SKM-1 treated with dmso at 0.1 percent for 144 hours (cell line): ENCODE results near the gene SLC27A5.

Experiments
- DNase-seq: peaks from one replicate; lab custom pipeline; 2025; ENCODE audit not compliant: unreplicated experiment; lab: John Stamatoyannopoulos, UW

SLC27A5 gene, protein sequence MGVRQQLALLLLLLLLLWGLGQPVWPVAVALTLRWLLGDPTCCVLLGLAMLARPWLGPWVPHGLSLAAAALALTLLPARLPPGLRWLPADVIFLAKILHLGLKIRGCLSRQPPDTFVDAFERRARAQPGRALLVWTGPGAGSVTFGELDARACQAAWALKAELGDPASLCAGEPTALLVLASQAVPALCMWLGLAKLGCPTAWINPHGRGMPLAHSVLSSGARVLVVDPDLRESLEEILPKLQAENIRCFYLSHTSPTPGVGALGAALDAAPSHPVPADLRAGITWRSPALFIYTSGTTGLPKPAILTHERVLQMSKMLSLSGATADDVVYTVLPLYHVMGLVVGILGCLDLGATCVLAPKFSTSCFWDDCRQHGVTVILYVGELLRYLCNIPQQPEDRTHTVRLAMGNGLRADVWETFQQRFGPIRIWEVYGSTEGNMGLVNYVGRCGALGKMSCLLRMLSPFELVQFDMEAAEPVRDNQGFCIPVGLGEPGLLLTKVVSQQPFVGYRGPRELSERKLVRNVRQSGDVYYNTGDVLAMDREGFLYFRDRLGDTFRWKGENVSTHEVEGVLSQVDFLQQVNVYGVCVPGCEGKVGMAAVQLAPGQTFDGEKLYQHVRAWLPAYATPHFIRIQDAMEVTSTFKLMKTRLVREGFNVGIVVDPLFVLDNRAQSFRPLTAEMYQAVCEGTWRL

DNA sequence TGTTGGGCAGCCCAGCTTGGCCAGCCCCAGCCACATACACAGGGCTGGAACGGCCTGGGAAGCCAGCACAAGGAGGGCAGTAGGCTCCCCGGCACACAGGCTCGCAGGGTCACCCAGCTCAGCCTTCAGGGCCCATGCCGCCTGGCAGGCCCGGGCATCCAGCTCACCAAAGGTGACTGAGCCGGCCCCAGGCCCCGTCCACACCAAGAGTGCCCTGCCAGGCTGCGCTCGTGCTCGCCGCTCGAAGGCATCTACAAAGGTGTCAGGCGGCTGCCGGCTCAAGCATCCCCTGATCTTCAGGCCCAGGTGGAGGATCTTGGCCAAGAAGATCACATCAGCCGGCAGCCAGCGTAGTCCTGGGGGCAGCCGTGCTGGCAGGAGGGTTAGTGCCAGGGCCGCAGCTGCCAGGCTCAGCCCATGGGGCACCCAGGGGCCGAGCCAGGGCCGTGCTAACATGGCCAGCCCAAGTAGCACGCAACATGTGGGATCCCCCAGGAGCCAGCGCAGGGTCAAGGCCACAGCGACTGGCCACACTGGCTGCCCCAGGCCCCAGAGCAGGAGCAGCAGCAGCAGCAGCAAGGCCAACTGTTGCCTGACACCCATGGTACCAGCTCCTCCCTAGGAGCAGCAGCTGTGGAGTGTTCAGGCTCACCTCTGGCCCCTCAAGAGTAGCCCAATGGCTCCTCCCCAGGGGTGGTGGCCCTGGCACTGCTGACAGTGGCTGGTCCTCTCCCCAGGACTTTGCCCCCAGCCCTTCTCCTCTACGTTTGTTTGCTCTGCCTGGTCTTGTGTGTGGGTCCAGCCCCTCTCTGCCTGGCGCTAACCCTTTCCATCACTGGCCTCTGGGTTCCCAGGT lies at the start of gene SLC27A5:
Gene SLC27A5, minus strand, starts transcription at position 640 of the 856 bp plus-strand sequence. Its CDS starts 37 bp downstream, at position 603.
- no peak for DNase-seq

DNA sequence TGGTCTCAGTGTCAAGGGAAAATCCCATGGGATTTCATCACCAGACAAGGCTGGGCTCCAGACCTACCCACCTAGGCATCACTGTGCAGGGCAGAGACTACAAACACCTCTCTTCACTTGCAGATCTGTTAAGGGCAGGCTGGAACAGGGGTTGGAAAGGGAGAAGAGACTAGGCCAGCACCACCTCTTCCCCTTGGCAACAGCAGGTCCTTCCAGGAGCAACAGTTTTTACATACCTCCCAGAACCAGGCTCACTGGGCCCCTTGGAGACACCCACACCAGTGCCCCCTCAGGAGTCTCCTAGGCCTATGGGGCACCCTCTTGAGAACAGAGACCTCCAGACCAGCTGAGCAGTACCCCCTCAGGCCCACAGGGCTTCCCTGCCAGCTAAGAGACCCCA lies 49.1 kb upstream of the SLC27A5 start:
- no peak for DNase-seq

DNA sequence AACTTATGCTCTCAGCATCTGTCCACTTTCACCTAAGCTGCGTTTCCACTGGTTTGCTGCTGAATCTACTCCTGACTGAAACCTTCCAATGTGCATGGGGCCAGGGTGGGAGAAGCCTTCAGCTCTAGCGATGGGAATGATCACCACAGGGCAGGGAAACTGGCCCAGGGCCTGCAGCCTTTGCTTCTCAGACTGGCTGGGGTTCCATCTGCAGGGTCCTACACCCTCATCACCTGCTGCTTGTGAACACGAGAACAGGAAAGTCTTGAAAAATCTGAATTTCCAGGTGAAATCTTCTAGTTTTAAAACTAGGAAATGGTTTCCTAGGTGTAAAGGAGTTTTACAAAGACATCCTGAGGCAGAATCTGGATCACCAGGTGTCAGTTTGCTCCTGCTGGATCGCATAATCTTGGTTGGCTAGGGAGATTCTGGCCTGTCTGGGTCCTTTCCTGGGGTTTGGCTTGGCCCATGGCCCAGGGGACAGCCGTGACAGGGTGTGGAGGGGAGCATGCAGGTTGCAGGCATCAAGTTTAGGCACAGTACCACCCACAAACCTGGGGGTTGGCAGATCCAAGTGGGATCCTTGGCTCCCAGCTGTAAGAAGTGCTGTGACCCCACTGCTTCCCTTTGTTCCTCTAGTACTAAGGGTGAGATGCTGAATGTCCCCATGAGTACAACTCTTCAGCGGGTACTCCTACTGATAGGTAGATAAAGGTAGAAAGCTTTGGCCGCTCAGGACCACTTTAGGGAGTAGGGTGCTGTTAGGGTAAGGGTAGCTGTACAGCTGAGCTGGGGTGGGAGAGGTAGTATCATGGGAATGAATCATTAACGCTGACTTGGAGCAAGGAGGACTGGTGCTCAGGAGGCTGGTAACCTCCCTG lies 48.5 kb upstream of the SLC27A5 start:
- DNase-seq, result no peak

DNA sequence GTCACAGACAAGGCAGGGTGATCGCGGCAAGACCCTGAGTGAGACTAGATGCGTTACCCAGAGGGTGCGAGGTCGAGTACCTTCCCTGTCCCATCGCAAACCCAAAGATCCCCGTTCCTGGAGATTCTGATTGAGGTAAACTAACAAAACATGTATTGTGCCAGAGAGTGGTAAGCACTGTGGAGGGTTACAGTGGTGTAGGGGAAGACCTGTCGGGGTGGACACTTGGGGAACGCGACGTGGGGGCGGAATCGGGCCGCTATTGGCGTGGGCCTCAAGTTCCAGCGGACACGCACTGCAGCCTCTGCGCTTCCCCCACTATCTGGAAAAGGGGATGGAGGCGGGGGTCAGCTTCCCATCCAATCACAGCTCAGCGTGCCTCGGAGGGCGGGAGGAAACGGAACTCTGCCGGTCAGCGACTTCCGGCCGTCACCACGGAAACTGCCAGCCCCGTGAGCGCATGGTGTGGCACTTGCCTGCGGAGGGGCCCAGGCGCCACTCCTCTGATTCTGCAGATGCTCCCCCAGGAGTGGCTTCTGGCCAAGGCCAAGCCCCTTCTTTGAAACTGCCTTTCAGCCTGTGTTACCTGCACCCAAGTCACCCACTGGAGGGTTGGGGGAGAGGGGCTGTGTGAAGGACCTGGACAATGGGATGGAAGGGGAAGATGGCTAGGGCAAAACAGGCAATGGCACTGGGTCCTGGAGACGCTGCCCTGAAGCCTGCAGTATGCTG lies 47.6 kb upstream of the SLC27A5 start:
- DNase-seq, result no peak

DNA sequence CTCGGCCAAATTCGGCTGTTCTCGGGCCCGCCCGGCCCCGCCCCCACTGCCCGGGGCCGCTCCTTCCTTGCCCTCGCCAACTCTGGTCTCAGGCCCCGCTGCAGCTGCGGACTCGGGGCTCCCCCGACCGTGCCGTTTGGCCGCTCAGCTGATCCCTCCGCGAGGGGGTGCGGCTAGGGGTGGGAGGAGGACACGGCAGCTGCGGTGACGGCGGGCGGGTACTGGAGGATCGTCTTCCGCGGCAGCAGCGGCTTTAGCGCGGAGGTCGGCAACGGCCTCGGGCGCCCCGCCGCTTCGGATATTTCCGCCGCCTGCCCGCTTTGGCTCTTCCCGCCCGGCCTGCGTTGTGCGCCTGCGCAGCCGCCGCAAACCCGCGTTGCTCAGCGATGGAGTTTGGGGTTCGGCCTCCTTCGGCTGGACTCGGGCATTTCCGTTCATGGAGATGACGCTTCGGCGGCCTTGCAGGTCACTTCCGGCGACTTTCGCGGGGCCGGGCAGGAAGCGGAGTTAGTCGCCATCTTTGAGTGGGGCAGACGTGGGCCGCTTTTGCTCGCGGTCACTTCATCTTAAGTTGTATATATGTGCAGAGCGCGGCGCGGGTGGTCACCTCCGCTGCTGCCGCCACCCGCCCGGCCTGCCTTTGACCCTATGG lies 47.0 kb upstream of the SLC27A5 start:
- DNase-seq, result no peak

DNA sequence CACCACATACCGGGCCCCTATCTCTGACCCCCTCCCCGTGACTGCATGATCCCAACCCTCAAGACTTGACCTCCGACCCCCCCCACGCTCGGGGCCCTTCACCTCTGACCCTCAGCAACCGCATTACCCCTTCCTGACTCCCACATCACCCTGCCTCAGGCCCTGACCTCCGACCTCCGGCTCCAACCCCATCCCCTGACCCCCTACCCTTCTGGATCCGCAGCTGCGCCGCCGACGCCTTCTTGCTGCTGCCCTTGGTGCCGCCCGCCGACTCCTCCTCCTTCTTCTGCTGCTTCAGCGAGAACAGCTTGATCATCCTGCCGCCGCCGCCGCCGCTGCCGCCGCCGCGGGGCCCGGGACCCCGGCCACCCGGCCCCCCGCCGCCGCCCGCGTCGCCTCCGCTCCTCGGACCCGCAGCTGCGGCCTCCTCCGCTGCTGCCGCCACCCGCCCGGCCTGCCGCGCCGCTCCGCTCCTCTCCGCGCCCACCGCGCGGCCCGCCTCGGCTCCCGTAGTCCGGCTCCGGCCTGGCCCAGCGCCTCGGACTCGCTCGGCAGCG lies 46.4 kb upstream of the SLC27A5 start, which contains the start of gene UBE2M:
Gene UBE2M, minus strand, starts transcription at position 546 of the 557 bp plus-strand sequence. Its CDS starts 230 bp downstream, at position 316.
- no peak for DNase-seq

DNA sequence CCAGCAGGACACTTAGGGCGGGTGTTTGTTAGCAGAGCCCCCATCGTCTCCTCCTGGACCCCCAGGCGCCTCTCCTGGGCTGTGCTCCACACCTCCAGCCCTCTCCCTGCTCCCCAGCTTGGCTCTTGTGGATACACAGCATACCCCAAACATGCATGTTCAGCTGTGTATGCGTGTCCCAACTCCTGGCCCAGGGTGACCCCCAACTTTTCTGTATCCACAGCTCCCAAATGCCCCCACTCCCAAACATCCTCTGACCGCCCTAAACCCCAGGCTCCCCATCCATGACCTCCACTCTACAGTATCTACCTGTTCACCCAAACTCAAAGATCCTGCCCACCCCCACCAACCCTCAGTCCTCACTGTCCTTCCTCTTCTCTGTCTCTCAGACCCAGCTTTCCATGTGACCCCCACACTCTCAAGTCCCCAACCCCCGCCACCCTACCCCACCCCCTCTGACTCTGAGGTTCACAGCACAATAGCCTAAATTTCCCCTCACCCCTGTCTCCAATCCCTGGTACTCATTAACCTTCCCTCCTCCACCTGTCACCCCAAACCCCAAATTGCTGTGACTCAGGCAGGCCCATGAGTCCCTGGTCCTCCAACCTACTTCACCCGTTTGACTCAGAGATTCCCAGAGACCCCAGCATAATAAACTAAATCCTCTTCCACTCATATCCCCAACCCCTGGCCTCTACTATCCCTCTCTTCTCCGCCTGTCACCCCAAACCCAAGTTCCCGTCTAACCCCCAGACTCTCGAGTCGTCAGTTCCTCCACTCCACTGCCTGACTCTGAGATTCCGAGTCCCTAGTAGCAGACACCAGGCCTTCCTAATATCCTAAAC lies 45.7 kb upstream of the SLC27A5 start:
- DNase-seq, result no peak

DNA sequence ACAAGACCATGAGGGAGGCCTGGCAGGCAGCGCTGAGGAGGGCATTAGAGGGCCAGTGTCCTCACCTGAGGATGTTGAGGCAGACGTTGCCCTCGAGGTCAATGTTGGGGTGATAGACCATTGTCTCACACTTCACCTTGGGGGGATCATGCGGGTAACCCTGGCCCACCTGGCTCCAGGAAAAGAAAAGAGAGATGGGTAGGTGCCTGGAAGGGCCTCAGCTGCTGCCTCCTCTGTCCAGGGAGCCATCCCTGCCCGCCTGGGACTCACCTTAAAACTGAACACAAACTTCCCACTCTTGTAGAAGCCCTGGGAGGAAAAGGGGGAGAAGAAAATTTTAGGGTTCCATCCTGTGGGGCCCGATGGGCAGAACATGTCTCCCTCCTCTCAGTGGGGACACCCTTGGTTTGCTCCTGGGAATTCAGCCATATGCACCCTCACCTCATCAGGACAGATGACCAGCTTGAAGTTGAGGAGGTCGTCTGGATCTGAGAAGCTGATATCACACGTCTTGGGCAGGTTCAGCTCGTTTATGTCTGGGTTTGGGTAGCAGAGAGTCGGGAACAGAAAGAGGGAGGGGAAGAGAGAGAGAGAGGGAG lies 44.9 kb upstream of the SLC27A5 start:
- DNase-seq, result no peak

DNA sequence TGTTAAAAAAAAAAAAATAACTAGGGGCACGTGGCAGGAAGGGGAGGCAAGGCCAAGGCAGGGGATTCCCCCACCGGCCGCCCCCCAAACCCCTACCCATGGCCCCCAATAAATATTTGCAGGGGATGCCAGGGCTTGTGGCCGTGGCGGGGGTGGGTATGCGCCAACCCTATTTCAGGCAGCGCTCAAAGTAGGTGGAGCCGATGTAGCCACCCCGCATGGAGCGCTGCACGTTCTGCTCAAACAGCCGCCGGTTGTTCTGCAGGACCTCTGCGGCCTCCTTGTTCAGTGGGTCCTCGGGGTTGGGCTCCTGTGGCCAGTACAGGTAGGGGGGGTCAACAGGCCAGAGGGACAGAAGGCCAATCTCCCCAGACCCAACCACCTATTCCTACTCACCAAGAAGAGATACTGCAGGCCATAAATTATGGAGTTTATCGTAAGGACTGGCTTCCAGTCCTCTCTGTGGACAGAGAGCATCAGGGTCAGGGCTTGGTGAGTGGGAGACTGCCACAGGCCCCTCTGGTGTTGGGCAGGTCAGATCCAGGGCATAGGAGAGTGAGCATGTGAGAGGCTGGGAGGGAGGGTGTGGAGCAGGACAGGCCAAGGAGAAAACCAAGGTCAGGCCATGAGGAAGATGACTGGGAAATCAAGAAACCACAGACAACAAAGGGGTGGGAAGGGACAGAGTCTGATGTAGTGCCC lies 44.3 kb upstream of the SLC27A5 start:
- DNase-seq, result no peak

DNA sequence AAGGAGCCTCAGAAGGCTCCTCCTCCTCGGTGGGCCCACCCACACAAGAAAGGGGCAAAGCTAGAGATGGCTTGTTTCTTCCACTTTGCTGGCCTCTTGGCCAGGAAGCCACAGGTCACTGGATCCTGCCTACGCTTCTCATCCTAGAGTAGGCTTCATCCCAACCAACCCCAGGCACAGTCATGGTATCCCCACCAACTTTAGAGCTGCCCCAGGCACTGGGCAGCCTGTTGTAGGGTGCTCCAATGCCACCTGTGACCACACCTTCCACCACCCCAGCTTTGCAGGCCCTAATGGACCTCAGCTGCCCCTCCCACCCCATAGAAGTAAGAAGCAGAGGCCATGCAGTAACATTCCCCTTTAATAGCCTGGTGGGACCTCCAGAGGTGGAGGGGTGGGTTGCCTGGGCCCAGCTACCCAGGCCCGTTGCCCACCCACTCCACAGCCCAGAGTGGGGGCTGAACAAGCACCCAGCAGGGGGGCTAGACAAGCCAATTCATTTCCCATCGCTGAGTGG lies 43.6 kb upstream of the SLC27A5 start:
- DNase-seq, result no peak

DNA sequence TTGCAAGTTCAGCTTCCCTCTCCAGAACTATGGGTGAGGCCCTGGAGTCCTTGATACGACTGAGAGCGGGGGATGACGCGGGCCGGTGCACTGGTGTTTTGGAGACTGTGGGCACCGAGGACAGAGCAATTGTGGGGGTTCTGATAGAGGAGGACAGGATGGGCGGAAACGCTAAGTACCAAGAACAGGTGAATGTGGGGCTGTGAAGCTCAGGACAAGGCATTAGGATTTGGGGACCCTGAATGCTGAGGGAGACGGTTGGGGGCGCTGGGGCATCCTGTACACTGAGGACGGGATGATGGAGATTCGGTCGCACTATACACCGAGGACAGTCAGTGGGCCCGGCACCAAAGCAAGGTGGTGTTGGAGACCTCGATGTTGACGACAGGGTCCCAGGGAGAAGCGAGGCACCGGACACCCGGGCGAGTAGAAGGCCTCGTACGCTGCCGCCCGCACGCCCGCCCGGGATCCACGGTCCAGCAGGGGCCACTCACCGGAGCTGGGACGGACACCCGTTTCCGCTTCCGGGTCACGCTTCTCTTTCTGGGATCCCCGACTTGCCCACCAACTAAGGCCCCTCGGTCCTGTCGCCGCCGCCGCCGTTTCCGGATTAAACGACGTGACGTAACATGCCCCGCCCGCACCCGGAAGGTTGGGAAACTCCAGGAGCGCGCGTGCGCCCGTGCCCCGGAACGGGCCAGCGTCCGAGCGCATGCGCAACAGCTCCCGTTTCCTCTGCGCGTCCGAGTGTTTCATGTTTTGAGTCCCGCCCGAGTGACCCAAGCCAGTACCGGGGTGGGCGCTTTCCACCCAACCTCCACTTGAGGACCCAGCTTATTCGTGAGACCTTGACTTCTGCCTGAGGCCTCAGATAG lies 42.9 kb upstream of the SLC27A5 start, which contains the start of gene CHMP2A:
Gene CHMP2A, minus strand, starts transcription at position 612 of the 875 bp plus-strand sequence. CDS start 893 bp downstream, outside the sequence.
- DNase-seq, result no peak

DNA sequence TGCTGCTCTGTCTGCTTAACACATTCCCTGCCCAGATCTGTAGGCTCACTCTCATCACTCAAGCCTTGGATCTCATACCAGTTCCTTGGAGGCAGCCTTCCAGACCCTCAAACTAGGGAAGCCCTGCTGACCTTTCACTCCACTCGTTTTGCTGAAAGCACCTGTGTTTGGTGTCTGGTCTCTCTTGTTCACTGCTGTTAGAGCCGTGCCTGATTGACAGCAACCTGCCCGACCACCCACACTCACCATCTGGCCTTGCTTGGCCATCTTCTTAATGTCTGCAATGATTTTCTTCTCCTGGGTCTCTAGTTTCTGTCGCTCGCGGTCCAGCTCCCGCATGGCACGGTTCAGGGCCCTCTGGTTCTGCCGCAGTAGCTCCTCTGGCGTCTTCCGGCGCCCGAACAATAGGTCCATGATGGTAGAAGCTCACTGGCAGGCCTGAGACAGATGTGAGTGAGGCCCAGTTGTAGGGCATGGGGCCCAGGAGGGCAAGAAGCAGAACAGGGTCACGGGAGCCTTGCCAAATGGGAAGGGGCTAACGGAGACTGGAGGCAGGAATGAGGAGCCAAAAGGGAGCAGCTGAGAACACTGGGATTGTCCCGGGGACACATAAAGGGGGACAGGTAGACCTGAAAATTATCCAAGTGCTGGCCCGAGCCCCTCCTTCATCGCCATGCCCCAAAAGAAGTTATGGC lies 42.2 kb upstream of the SLC27A5 start:
- DNase-seq, result no peak

DNA sequence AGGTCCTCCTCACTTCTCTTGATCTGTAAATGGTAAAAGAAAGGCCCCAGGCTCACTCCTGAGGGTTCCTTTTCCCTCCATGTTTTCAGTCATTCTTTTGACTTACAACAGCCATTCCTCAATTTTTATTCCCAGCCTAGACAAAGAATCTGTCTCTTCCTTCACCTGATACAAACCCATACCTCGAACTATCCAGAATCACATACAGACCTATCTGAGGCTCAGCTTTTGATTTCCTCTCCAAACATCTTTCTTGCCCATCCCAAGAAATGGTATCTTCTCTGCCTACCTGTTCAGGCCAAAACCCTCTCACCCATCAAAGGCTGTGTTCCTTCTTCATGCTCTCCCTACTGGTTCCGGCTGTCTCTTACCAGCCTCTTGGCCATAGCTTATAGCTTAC lies 40.9 kb upstream of the SLC27A5 start:
- no peak for DNase-seq

DNA sequence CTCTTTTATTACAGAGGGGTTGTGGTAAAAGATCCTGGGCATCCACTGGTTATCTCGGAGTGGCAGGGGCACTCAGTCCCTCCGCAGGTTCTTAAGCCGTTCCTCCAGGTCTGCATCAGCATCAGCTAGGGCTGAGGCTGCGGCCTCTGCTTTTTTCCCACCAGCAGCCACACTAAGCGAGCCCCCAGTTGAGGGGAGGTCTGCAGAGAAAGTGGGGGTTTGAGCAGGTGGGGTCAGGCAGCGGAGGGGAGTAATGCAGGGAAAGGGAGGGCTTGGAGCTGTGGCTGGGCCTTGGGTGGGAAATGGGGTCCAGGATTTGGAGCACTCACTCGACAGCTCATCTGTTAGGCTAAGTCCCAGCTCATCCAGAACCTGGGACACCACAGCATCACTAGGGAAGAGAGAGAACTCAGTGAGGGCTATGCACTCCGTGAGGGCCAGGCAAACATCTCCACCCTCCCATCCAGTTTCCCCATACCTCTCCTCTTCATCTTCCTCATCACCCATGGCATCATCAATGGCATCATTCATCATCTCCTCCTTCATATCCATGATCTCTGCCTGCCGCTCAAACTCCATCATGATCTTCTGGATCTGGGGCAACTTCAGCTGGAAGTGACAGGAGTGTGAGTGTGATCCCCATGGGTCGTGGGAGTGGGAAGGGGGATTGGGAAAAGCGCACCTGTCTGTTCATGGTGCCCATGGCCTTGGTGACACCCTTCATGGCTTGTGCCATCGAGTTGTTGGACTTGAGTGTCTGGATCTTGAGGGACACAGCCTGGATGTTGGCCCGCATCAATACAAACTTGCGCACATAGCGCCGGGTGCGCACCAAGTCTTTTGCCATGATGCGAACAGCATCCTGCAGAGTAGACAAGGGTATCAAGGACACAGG lies 40.0 kb upstream of the SLC27A5 start:
- no peak for DNase-seq
